ENCODE results near the gene LMTK2. TPM values are rescaled to one million over a fixed set of nuclear protein-coding genes. Genes with fewer than 3 reads are reported as not detected.

Gene LMTK2
- total and polyA plus RNA-seq, 2 experiments from 2014 or later: 6.1 to 30.8 TPM

- no peaks in the 10 kb centered on the region for H3K79me2 ChIP-seq (replicated peaks; ENCODE audit: insufficient read depth)
- H3K4me1 ChIP-seq (ENCODE audit: insufficient read depth): peaks cover 5% of the 10 kb centered on the region; the same call in 1 of the 2 replicates
- no peak overlapping the region for H3K4me3 ChIP-seq
- Mint-ChIP-seq H3K9me3 (no peaks in the 10 kb centered on the region), H3K27ac (no peak overlapping the region), H3K27me3 (ENCODE audit: insufficient read depth, low read depth, poor library complexity) (peaks cover 4% of the 10 kb centered on the region), H3K36me3 (ENCODE audit: low read depth) (no peaks in the 10 kb centered on the region), H3K4me3 (no peak overlapping the region), H3K4me1 (peaks cover 11% of the 10 kb centered on the region)
- H2AFZ ChIP-seq: no peak overlapping the region
- no peaks in the 10 kb centered on the region for H3K36me3 ChIP-seq (ENCODE audit: insufficient read depth)
- no peaks in the 10 kb centered on the region for H3K9me2 ChIP-seq (ENCODE audit: insufficient read depth)
- H3K27me3 ChIP-seq (ENCODE audit: insufficient read depth): no peaks in the 10 kb centered on the region
- no peak for TF ChIP-seq EZH2phosphoT487 (IDR thresholded peaks at IDR 0.05; ENCODE audit: unreplicated experiment)
- TF ChIP-seq JUNB (IDR thresholded peaks at IDR 0.05; ENCODE audit: unreplicated experiment): no peak
- H4K20me1 ChIP-seq (replicated peaks; ENCODE audit: insufficient read depth): no peaks in the 10 kb centered on the region
- H3K27ac ChIP-seq (ENCODE audit: low read depth): no peak overlapping the region
- DNase-seq (ENCODE audit: low spot score) (no peak), ATAC-seq (no peak)
- no peak overlapping the region for H3K4me2 ChIP-seq
- H3F3A ChIP-seq (replicated peaks; ENCODE audit: low read depth): no peaks in the 10 kb centered on the region
These were observed 107.5 kb downstream of the LMTK2 start for GRCh38 chr7:98213888-98214810.

- Mint-ChIP-seq H3K27ac (no peak overlapping the region), H3K4me1 (peaks cover 8% of the 10 kb centered on the region), H3K36me3 (ENCODE audit: low read depth) (no peaks in the 10 kb centered on the region), H3K4me3 (no peak overlapping the region), H3K27me3 (ENCODE audit: insufficient read depth, low read depth, poor library complexity) (peaks cover 4% of the 10 kb centered on the region), H3K9me3 (no peaks in the 10 kb centered on the region)
- Histone ChIP-seq H3K9me2 (ENCODE audit: insufficient read depth) (no peaks in the 10 kb centered on the region), H3K27me3 (ENCODE audit: insufficient read depth) (no peaks in the 10 kb centered on the region), H3K4me2 (no peak overlapping the region), H2AFZ (no peak overlapping the region), H3K4me1 (ENCODE audit: insufficient read depth) (peaks cover 5% of the 10 kb centered on the region; the same call in 1 of the 2 replicates), H3F3A (replicated peaks; ENCODE audit: low read depth) (no peaks in the 10 kb centered on the region), H4K20me1 (replicated peaks; ENCODE audit: insufficient read depth) (no peaks in the 10 kb centered on the region), H3K36me3 (ENCODE audit: insufficient read depth) (no peaks in the 10 kb centered on the region), H3K27ac (ENCODE audit: low read depth) (no peak overlapping the region), H3K79me2 (replicated peaks; ENCODE audit: insufficient read depth) (no peaks in the 10 kb centered on the region), H3K4me3 (no peak overlapping the region)
- DNase-seq (ENCODE audit: low spot score) (no peak), ATAC-seq (no peak)
- no peak for TF ChIP-seq POLR2AphosphoS5 (IDR thresholded peaks at IDR 0.05; ENCODE audit: low read depth)
- TF ChIP-seq NANOG (IDR thresholded peaks at IDR 0.05; ENCODE audit: borderline replicate concordance): no peak
- no peak for TF ChIP-seq ZNF114 (CRISPR knock-in tag; IDR thresholded peaks at IDR 0.05)
- no peak for TF ChIP-seq ZNF331 (CRISPR knock-in tag; IDR thresholded peaks at IDR 0.05; ENCODE audit: low read depth)
- TF ChIP-seq CTCF (conservative IDR thresholded peaks at IDR 0.05; ENCODE audit: low read depth in 2 of 2): no peak
- no peak for TF ChIP-seq JUNB (IDR thresholded peaks at IDR 0.05; ENCODE audit: unreplicated experiment)
- no peak for TF ChIP-seq CREB1 (CRISPR knock-in tag; IDR thresholded peaks at IDR 0.05; ENCODE audit: low read depth)
- TF ChIP-seq EZH2 (IDR thresholded peaks at IDR 0.05; ENCODE audit: low read depth, unreplicated experiment): no peak
- TF ChIP-seq REST (IDR thresholded peaks at IDR 0.05; ENCODE audit: unreplicated experiment): no peak
- TF ChIP-seq ETS1 (IDR thresholded peaks at IDR 0.05): no peak
These were observed 108.2 kb downstream of the LMTK2 start for GRCh38 chr7:98214811-98215321.
